Tibial nerve (tissue), 4 donors: ENCODE results near the gene FAT2. TPM values are rescaled to one million over a fixed set of nuclear protein-coding genes. Genes with fewer than 3 reads are reported as not detected.

Source experiments
- DNase-seq, 2 donors: peaks; one replicate each; pipeline ENCODE4 v3.0.0-alpha.2; 2019; ENCODE audit warnings: low spot score in 2 of 2
- H3K27ac ChIP-seq, 4 donors: fragments of 200-600 bp; sonication (generic) in 3 of 4; one replicate each; pipeline ENCODE4 v1.5.1; 2017 to 2019; ENCODE audit warnings: mild to moderate bottlenecking in 1 of 4
- H3K27me3 ChIP-seq, 2 donors: fragments of 200-600 bp; sonication (generic) in 1 of 2; one replicate each; pipeline versions ENCODE4 v1.5.1 to v1.6.0; 2017 to 2019
- H3K36me3 ChIP-seq, 3 donors: fragments of 200-600 bp; sonication (generic); one replicate each; pipeline ENCODE4 v1.5.1; 2018 to 2019
- H3K4me1 ChIP-seq, 4 donors: fragments of 200-600 bp; sonication (generic) in 3 of 4; one replicate each; pipeline ENCODE4 v1.5.1; 2017 to 2019
- H3K4me3 ChIP-seq, 4 donors: fragments of 200-600 bp; sonication (generic) in 3 of 4; one replicate each; pipeline ENCODE4 v1.5.1; 2017 to 2019; ENCODE audit warnings: mild to moderate bottlenecking in 1 of 4, moderate library complexity in 1 of 4
- H3K9me3 ChIP-seq, 4 donors: fragments of 200-600 bp; sonication (generic) in 3 of 4; one replicate each; pipeline ENCODE4 v1.5.1; 2017 to 2019
- EP300 ChIP-seq, 2 donors: sonication (generic); formaldehyde crosslinking; IDR thresholded peaks; one replicate each; pipeline ENCODE4 v1.6.1; 2017; ENCODE audit warnings: antibody characterized with exemption in 2 of 2, mild to moderate bottlenecking in 1 of 2
- POLR2A ChIP-seq, 2 donors: fragments of 450-650 bp; IDR thresholded peaks; one replicate each; pipeline ENCODE4 v1.6.1; 2017; ENCODE audit warnings: antibody characterized with exemption in 2 of 2, mild to moderate bottlenecking in 2 of 2, moderate library complexity in 2 of 2
- WGBS, 2 donors: methylation state at CpG; one replicate each; pipeline ENCODE4 v1.1.5; 2018; 5-methylcytosine and 5-hydroxymethylcytosine counted together
- total RNA-seq, 4 donors: library from RNA; depleted of rRNA; stranded (reverse); fragments of >200 nt; gene quantifications; one replicate each; pipeline ENCODE4 v1.1.0, GENCODE V29; 2016
- TF ChIP-seq, protein P1 (sequence below), 5 experiments: fragments of 200-600 bp in 3 of 5; fragments of 450-650 bp in 2 of 5; sonication (generic) in 3 of 5; IDR thresholded peaks; one replicate each; pipeline ENCODE4 v1.5.1; 2016 to 2019; ENCODE audit warnings: antibody characterized with exemption in 5 of 5, mild to moderate bottlenecking in 3 of 5, moderate library complexity in 2 of 5

The FAT2 gene
- total RNA-seq, 4 donors from 2014 or later, result under 0.01 TPM; not detected in 1

DNA sequence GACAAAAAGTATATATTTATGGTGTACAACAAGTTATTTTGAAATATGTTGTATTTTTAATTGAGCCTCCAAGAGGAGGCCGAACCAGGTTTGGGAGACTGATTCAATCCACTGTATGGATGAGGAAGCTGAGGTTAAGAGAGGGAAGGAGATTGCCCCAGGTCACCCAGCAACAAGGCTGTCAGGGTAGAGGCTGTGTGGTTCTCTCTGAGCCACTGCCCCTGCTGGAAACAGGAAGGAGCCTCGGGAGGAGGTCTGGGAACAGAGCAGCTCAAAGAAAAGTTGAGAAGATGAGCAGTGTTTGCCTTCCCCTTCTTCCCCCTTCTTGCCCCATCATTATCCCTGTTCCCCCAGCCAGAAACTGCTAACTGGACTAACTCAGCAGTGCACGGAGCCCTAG, 6.6 kb upstream of the FAT2 start:
- no peak for TF ChIP-seq POLR2A (IDR thresholded peaks at IDR 0.05)
- TF ChIP-seq, protein P1, sequence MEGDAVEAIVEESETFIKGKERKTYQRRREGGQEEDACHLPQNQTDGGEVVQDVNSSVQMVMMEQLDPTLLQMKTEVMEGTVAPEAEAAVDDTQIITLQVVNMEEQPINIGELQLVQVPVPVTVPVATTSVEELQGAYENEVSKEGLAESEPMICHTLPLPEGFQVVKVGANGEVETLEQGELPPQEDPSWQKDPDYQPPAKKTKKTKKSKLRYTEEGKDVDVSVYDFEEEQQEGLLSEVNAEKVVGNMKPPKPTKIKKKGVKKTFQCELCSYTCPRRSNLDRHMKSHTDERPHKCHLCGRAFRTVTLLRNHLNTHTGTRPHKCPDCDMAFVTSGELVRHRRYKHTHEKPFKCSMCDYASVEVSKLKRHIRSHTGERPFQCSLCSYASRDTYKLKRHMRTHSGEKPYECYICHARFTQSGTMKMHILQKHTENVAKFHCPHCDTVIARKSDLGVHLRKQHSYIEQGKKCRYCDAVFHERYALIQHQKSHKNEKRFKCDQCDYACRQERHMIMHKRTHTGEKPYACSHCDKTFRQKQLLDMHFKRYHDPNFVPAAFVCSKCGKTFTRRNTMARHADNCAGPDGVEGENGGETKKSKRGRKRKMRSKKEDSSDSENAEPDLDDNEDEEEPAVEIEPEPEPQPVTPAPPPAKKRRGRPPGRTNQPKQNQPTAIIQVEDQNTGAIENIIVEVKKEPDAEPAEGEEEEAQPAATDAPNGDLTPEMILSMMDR (IDR thresholded peaks at IDR 0.05), result no peak
- TF ChIP-seq EP300 (IDR thresholded peaks at IDR 0.05), result no peak
- no peaks in the 10 kb centered on the region for H3K9me3 ChIP-seq
- H3K27me3 ChIP-seq, result no peaks in the 10 kb centered on the region
- no peak for DNase-seq
- H3K27ac ChIP-seq, result no peak overlapping the region
- no peaks in the 10 kb centered on the region for H3K4me1 ChIP-seq
- 69 to 77% methylated on average over 3 of the region's 3 CpGs for WGBS, 2 donors
- no peak overlapping the region for H3K4me3 ChIP-seq
- no peaks in the 10 kb centered on the region for H3K36me3 ChIP-seq

DNA sequence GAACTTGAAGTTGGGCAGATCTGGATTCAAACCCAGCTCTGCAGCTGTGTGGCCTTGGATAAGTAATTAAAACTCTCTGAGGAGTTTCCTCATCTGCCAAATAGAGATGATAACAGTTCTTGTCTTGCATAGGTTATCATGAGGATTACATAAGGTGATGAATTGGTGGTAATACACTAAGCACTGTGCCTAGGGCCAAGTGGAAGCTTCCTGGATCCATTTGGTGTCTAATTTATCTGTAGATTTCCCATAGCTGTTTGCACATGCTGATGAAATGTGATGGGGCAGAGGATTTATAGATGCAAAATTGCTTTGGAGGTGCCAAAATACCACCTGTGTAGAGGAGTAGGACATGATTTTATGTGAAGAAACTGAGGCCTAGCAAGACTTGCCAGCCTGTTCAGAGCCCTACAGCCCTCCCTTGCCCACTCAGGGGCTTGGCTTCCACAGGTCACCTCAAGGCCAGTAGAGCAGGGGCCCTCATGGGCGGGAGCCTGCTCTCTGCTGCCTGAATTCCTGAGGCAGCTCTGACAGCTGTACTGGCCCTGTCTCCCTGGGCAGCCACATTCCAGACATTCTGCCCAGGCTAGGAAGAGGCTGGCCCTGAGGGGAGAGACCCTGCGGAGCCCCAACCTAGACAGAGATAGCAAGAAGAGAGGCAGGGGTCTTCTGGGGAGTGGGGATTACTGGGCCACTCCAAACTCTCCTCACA, 5.9 kb upstream of the FAT2 start:
- 56 to 71% methylated on average over 2 of the region's 2 CpGs for WGBS, 2 donors
- Histone ChIP-seq H3K27ac (no peak overlapping the region), H3K9me3 (no peaks in the 10 kb centered on the region)

DNA sequence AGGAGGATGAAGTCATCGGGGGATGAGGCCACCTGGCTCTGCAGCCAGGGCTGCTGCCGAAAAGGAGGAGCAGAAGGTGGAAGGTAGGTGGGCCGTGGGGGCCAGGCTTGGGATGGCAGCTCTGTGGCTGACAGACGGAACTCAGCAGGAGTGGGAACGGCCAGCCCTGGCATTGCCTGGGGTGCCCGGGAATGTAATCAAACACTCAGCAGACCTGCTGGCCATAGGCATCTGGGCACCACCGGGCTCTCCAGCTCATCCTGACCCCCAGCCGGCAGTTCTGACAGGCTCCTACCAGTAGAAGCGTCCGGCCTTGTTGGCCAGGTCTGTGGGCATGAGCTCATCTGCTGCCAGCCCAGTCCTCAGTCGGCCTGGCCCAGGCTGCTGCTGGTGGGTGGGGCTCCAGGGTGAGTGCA, 4.3 kb upstream of the FAT2 start:
- TF ChIP-seq, protein P1 (IDR thresholded peaks at IDR 0.05), result no peak
- TF ChIP-seq POLR2A (IDR thresholded peaks at IDR 0.05), result no peak
- TF ChIP-seq EP300 (IDR thresholded peaks at IDR 0.05), result no peak
- Histone ChIP-seq H3K9me3 (no peaks in the 10 kb centered on the region), H3K36me3 (no peaks in the 10 kb centered on the region), H3K27me3 (no peaks in the 10 kb centered on the region), H3K4me1 (no peaks in the 10 kb centered on the region), H3K27ac (no peak overlapping the region), H3K4me3 (no peak overlapping the region)
- WGBS, 2 donors, result 83 to 85% methylated on average over 7 to 11 of the region's 11 CpGs
- DNase-seq, result no peak

More for the DNA sequence above, 5.9 kb upstream of the FAT2 start:
- no peak overlapping the region for H3K4me3 ChIP-seq
- no peaks in the 10 kb centered on the region for H3K27me3 ChIP-seq
- H3K36me3 ChIP-seq, result no peaks in the 10 kb centered on the region
- no peaks in the 10 kb centered on the region for H3K4me1 ChIP-seq
- TF ChIP-seq, protein P1 (IDR thresholded peaks at IDR 0.05), result no peak
- TF ChIP-seq POLR2A (IDR thresholded peaks at IDR 0.05) (no peak), EP300 (IDR thresholded peaks at IDR 0.05) (no peak)
- no peak for DNase-seq

DNA sequence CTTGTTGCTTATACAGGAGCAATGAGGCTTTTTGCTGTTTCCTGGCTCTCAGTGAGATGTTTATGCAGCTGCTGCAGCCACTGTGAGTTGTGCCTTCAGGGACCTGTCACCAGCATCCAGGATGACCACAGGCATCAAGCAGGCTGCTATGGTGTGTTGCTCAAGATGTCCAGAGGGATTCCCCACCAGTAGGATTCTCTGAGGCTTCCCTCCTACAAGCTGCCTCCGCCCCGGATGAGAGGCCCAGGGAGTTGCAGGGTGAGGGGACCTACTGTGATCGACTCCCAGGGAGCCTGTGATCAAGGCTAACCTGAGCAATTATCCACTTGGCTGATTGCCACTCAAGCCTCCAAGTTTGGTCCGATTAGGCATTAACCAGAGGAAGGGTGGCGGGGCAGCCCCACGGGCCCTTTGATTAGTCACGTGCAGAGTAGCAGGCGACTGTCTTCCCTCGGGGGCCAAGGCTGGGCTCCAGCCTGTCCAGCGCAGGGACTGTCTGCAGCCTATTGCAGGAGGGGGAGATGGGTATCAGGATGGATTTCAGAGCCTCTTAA, 1.8 kb upstream of the FAT2 start:
- TF ChIP-seq, protein P1 (IDR thresholded peaks at IDR 0.05), result no peak
- TF ChIP-seq EP300 (IDR thresholded peaks at IDR 0.05) (no peak), POLR2A (IDR thresholded peaks at IDR 0.05) (no peak)
- Histone ChIP-seq H3K9me3 (no peaks in the 10 kb centered on the region), H3K4me1 (no peaks in the 10 kb centered on the region), H3K27ac (no peak overlapping the region), H3K27me3 (no peaks in the 10 kb centered on the region), H3K36me3 (no peaks in the 10 kb centered on the region), H3K4me3 (no peak overlapping the region)
- 37 to 56% methylated on average over 8 to 10 of the region's 10 CpGs for WGBS, 2 donors
- peak; percentile 34 to 36 for DNase-seq

DNA sequence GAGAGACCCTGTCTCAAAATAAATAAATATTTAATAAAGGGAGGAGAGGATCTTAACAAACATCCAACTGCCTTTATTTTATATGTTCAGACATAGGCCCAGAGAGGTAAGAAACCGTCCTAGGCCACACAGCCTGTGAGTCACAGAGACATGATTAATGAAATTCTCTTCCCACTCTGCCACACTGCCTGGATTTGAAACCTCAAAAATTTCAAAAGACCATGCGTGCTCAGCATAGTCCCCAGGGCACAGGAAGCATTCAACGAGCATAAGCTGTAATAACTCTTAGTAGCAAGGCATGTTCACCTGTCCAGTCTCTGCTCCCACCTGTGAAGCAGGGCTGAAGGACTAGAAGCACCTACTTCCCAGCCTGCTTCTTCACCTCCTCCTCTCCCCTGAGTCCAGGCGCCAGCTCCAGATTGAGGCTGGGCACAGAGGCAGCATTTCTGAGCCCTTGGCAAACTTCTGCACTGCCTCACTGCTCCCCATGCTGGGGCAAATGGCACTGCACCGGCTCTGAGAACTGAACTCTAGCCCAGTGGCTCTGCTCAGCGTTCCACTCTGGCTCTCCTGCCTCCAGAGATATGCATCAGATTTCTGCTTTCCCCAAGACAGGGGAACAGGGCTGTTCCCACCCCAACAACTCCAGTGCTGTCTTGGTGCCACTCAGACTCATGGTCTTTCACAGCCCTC, 1.1 kb downstream of the FAT2 start:
- Histone ChIP-seq H3K4me1 (no peaks in the 10 kb centered on the region), H3K27ac (no peak overlapping the region), H3K36me3 (no peaks in the 10 kb centered on the region), H3K9me3 (no peaks in the 10 kb centered on the region), H3K27me3 (no peaks in the 10 kb centered on the region), H3K4me3 (no peak overlapping the region)
- TF ChIP-seq EP300 (IDR thresholded peaks at IDR 0.05) (no peak), POLR2A (IDR thresholded peaks at IDR 0.05) (no peak)
- TF ChIP-seq, protein P1 (IDR thresholded peaks at IDR 0.05), result no peak
- DNase-seq, result no peak
- WGBS, 2 donors, result 75 to 77% methylated on average over 6 of the region's 6 CpGs
